ENCODE data around the gene DBH.

GRCh38 chr9:133632806-133633680 lies 3.1 kb upstream of the DBH start:
- no peak for TF ChIP-seq EZH2phosphoT487 (IDR thresholded peaks at IDR 0.05; ENCODE audit: low read depth)
- TF ChIP-seq CTCF (IDR thresholded peaks at IDR 0.05; ENCODE audit: low read depth, low read length): no peak
